GM18505 (cell line): ENCODE measurements around the gene TTC39C.
A peak's percentile ranks its signal among the peaks of the same experiment; 100 is the strongest.

Experiments used
- ATAC-seq: cut with Tn5 transposase; IDR thresholded peaks from one replicate; pipeline ENCODE4 v1.9.1; 2021; ENCODE audit not compliant: unreplicated experiment
- POLR2A ChIP-seq: IDR thresholded peaks from 4 replicates; pipeline ENCODE4 v1.6.1; 2011; ENCODE audit warnings: borderline replicate concordance; ENCODE audit not compliant: insufficient read depth, insufficient read length; ENCODE audit errors: extremely low read depth

The TTC39C gene

GRCh38 chr18:24000613-24001490 is 13.7 kb upstream of the TTC39C start:
- TF ChIP-seq POLR2A: no peak
- ATAC-seq: no peak

- TF ChIP-seq POLR2A: no peak
- no peak for ATAC-seq
These were observed 12.1 kb upstream of the TTC39C start for GRCh38 chr18:24002479-24002878.

GRCh38 chr18:24003288-24003687 is 11.3 kb upstream of the TTC39C start:
- ATAC-seq: no peak
- TF ChIP-seq POLR2A: no peak

- ATAC-seq: no peak
- no peak for TF ChIP-seq POLR2A
These were observed 10.5 kb upstream of the TTC39C start for GRCh38 chr18:24003903-24004640.

GRCh38 chr18:24006712-24007313 is 7.7 kb upstream of the TTC39C start:
- no peak for TF ChIP-seq POLR2A
- ATAC-seq: no peak

- no peak for ATAC-seq
- TF ChIP-seq POLR2A: no peak
These were observed 5.3 kb upstream of the TTC39C start for GRCh38 chr18:24009246-24009645.

GRCh38 chr18:24009651-24010333 is 4.8 kb upstream of the TTC39C start:
- peak; percentile 47 for ATAC-seq
- peak; percentile 36 for TF ChIP-seq POLR2A

GRCh38 chr18:24010673-24011072 is 3.9 kb upstream of the TTC39C start:
- TF ChIP-seq POLR2A: no peak

GRCh38 chr18:24011123-24011917 is 3.2 kb upstream of the TTC39C start:
- no peak for ATAC-seq
- TF ChIP-seq POLR2A: no peak

More at GRCh38 chr18:24010673-24011072, 3.9 kb upstream of the TTC39C start:
- no peak for ATAC-seq

GRCh38 chr18:24013051-24013450 is 1.5 kb upstream of the TTC39C start:
- no peak for TF ChIP-seq POLR2A

GRCh38 chr18:24014986-24015638 is 558 bp downstream of the TTC39C start:
- ATAC-seq: no peak
- no peak for TF ChIP-seq POLR2A

More at GRCh38 chr18:24013051-24013450, 1.5 kb upstream of the TTC39C start:
- no peak for ATAC-seq
